NCI-H1417 treated with DMSO at 0.1 percent for 48 hours (cell line): ENCODE data around the gene ARHGAP15.

Source experiments
- DNase-seq: peaks from one replicate; lab custom pipeline; 2025; lab: John Stamatoyannopoulos, UW

ARHGAP15 gene

DNA sequence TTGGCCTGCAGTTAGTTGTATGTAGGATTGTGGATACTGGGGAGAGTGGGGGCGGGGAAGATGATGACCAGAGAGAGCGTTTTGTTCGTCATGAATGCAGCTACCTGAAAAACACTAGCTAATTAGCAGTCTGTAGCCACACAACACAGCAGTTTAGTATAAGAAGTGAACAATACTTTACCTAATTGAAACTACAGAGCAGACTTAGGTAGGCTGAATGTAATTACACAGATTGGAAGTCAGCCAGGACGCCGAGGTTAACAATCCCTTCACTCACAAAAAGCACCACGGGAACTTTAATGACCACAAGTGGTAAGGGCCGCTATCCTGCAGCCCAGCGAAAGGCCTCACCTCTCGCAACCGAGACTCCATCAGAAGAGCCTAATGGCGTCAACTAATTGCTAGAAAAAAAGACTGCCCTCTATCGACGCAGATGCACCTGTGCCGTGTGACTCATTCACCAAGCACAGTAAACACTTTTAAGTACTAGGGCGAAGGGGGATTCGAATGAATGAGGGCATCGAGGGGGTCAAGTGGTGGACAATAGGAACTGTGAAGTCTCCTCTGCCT lies 591.0 kb downstream of the ARHGAP15 start:
- no peak for DNase-seq

- no peak for DNase-seq
These were observed 596.2 kb downstream of the ARHGAP15 start for GRCh38 chr2:143725400-143725799.

DNA sequence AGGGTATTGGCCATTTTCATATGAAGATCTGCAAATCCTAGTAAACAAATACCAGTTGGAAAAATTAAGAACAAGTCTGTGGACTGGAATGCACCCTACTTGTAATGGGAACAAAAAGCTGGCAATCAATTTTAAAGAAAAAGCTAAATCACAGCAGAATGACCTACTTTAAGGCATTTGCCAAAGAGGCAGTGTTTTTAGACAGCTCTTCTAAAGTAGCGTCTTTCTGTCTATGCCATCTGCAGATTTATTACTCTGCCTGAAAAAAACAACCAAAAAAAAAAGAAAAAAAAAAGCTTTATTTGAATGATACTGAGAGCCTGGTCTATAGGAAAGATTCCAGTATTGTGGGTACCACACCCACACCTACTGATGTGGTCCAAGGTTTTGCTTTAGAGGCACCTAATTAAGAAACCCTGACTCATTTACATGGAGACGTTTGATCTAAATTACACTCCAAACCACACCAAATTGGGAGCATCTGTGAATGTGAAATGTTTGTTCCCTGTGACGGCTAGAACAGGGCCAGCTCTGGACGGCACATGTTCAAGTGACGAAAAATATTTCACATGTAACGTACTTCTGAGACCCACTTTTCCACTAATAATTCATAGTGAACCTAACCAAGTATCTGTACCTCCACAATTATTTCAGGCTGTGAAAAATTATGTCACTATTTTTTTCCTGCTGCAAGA lies 597.1 kb downstream of the ARHGAP15 start:
- no peak for DNase-seq

- DNase-seq, result no peak
These were observed 599.3 kb downstream of the ARHGAP15 start for GRCh38 chr2:143728498-143728897.

- no peak for DNase-seq
These were observed 600.1 kb downstream of the ARHGAP15 start for GRCh38 chr2:143729296-143729814.

- DNase-seq, result no peak
These were observed 601.1 kb downstream of the ARHGAP15 start for GRCh38 chr2:143730155-143730952.

DNA sequence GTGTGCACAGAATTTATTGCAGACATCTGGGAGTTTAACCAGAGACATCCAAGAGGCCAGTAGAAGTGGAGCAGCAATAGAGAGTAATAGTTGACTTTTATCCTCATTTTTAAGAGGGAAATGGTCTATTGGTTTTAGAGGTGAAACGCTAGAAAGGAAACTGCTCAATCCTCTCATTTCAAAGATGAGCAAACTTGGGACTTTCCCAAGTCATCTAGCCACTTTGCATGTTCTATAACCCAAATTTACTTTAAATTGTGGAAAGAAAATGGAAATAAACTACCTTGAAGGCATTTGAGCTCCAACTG lies 601.7 kb downstream of the ARHGAP15 start:
- DNase-seq, result no peak

DNA sequence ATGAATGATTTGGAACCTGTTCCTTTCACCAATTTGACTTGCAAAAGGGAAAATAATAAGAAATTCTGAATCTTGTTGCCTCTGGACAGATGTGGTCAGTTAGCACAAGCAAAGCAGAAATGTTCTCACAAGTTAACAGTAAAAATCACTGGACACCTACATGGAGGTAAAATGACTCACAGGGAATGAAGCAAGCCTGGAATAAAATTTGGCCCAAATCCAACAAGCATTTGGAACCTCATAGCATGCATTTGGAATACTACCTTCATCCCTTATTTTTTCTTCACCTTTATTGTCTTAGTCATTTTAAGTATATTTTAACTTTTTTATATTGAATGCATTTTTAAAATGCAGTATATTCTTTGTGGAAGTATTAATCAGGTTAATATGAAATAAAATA lies 602.9 kb downstream of the ARHGAP15 start:
- DNase-seq, result no peak

- DNase-seq, result no peak
These were observed 603.7 kb downstream of the ARHGAP15 start for GRCh38 chr2:143732871-143733270.

DNA sequence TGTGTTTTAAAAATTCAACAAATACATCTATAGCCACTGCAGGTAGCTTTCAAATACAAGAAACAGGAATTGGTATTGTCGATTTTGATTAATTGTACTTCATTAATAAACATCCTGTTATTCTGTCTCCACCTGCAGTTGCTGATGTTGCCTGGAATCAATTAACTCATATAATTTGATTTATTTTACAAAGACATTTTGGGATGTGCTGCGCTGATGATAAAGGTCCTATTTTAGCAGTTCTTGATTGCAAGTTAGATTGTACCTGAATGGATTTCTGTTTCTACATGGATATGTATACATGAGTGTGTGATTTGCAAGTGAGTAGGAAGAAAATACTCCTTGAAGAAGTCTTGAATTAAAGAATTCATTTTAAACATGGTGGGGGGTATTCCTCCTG lies 605.3 kb downstream of the ARHGAP15 start:
- DNase-seq, result no peak

DNA sequence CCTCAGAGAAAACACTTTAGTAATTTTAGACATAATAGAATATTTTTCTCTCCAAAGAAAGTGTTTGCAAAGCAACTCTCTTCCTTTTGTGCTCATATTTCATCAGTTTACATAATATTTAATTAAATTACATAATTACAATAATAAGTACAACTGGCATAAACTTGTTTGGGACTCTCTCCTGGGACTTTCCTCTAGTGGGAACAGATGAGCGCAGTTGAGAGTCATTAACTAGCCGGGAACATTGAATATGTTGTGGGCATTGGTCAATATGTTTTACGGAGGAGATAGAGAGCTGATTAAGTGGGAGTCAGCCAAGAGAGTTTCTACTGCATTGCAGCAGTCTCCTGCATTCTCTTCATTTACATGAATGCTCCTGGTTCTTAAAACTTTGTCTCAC lies 607.7 kb downstream of the ARHGAP15 start:
- no peak for DNase-seq

DNA sequence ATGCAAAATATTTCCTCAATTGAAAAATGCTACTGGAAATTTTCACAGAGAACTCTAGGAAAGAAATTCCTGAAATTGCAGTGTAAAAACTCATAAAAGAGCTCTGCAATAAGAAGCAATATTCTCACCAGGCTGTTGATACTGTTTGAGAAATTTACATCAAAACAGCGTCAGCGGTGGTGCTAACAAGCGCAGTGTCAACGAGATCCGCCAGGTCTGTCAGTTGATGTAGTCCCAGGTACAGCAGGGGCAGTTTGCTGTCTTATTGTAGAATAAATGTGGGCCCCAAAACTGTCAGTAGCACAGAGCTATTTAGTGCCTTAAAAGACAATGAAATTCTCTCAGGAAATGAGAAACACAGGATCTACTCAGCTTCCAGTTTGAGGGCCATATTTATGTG lies 611.2 kb downstream of the ARHGAP15 start:
- no peak for DNase-seq

- DNase-seq, result no peak
These were observed 612.0 kb downstream of the ARHGAP15 start for GRCh38 chr2:143741205-143741604.

GRCh38 chr2:143742581-143742980 lies 613.4 kb downstream of the ARHGAP15 start:
- no peak for DNase-seq

GRCh38 chr2:143744114-143744513 lies 614.9 kb downstream of the ARHGAP15 start:
- DNase-seq, result no peak

DNA sequence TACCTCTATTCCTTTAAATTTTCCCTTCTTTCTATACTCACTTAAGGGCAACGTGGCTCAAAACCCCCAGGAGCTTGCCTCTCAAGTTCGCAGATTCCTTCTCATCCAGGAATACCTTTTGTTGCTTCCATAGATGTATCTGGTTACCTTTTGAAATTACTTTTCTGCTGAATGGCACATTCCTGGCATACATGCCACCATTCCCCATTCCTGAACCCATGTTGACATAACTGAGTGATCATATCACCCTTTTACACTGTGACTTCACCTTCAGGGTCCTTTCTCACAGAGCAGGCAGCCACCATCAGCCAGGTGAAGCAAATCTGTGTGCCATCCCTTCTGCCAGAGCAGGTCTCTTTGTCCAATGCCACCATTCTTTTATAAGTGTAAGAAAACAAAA lies 615.8 kb downstream of the ARHGAP15 start:
- DNase-seq, result no peak

GRCh38 chr2:143754742-143755141 lies 625.5 kb downstream of the ARHGAP15 start:
- no peak for DNase-seq

GRCh38 chr2:143758629-143759330 lies 629.6 kb downstream of the ARHGAP15 start:
- no peak for DNase-seq

DNA sequence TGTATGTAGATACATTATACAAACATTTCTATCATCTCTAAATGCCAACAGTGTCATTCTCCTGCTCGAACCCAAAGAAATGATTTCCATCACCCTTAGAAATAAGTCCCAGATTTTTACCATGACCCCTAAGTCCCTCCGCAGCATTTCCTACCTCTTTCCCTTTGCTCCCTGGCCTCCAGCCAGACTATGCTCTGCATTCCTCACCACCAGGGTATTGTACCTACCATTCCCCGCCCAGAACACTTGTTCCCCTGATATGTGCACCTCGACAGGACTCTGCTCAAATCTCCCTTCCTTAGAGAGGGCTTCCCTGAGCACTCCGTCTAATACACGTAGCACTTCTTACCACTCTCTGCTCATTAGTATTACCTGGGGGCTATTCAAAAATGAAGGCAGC lies 630.2 kb downstream of the ARHGAP15 start:
- DNase-seq, result no peak

DNA sequence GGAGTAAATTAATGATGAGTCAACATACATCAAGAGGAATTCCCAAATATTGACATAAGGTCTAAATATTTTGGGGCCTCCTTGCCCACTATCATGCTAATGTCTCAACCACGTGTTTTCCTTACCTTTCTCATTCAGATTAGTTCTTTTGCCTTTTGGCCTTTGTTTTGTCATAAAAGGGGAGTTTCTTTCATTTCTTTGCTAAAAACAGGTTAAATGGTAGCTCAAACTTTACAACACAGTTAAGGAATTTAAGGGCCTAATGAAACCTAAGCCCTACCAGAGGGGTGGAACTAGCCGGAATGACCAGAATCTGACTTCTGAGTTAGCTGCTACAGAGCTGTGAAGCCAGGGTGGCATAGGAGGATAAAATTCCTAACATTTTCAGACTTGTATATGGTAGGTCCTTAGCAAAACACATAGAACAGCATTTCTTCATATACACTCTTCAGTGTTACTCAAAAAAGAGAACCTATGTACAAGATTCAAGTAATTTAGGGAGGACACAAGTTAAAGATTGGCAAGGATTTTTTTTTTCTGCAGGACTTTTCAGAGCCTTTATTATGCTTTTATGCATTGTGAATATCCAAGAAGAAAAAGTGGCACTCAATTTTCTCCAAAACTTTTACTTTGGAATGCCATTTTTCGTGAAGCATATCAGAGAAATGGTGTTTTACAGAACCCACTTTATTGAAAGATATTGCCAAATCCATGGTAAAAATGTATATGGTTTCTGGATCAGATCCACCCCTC lies 633.1 kb downstream of the ARHGAP15 start:
- DNase-seq, result no peak

DNA sequence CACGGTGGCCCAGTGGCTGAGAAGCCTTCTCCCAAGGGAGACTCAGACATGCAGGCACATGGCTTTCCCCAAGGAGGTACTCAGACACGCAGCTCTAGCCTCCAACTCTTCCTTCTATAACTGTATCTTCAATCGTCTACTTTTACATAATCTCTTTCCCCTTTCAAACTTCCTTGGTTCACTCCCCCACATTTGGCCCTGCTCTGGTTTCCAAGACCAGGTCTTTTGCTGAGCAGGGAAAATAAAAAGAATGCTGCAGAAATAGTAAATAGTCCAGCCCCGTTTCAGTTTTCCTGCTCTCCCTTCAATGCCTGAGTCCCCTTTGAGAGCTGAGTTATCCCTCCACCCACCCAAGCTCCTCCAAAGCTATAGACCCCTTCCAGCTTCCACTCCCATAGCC lies 635.0 kb downstream of the ARHGAP15 start:
- no peak for DNase-seq

DNA sequence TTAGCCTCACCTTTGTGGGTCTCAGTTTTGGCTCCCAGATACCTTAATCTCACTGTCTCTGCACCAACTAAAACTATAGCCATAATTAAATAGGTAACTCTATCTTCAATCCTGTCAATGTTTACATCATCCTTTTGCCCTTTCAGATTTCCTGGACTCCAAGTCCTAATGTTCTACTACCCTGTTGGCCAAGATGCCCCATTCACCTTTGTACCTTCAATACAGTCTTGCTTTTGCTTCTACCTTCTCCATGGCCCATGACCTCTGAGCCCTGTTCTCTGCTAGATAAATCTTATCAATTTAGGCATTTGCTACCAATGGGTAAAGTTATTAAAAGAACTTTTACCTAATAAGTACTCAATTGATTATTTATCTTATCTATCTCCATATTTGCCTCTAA lies 635.5 kb downstream of the ARHGAP15 start:
- DNase-seq, result no peak
